ENCODE measurements around the gene RAB1A.
A peak's percentile ranks its signal among the peaks of the same experiment; 100 is the strongest.
"Not testable (repeated sequence)": the region's sequence is repeated elsewhere in the genome, so short reads cannot be mapped to it uniquely, and the experiment has no call there.

RAB1A gene

DNA sequence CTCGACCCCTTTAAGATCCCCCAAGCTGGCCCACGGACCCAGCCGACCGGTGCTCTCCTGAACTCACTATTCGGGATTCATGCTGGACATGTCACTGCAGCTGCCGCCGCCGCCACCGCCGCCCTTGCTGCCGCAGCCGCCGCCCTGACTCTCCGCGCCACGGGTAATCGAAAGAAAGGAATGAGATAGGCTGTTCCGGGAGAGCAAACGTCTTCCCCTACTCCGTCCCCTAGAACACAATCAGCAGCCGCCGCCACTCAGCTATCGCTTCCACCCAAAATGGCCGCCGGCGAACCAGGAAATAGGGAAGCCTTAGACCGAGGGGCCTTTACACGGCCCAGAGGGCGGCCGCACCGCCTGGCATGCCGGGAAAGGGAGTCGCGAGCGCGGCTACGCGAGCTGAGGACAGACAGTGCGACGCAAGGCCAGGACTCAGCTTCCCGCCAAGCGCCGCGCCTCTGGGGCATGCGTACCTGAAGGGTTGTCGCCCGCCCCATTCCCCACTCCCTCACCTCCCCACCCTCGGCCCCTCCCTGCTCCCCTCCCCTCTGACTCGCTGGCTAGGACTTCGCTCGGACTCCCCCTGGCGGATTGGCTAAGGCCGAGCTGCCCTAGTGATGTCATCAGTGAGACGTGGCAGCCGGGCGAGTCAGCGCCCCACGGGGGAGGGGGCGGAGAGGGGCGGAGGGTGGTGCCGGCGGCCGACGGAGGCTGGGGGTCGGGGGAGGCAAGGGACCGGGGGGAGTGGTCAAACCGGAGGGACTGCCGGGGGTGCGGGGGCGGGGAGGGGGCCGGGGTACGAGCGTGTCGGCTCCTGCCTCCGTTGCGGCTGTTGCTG is at the start of gene RAB1A:
Gene RAB1A (minus strand): TSS at position 281 of the 838 bp plus-strand sequence. CDS start 191 bp downstream, at position 90.
- DNase-seq (ENCODE audit: low read depth) = peak; percentile 99

DNA sequence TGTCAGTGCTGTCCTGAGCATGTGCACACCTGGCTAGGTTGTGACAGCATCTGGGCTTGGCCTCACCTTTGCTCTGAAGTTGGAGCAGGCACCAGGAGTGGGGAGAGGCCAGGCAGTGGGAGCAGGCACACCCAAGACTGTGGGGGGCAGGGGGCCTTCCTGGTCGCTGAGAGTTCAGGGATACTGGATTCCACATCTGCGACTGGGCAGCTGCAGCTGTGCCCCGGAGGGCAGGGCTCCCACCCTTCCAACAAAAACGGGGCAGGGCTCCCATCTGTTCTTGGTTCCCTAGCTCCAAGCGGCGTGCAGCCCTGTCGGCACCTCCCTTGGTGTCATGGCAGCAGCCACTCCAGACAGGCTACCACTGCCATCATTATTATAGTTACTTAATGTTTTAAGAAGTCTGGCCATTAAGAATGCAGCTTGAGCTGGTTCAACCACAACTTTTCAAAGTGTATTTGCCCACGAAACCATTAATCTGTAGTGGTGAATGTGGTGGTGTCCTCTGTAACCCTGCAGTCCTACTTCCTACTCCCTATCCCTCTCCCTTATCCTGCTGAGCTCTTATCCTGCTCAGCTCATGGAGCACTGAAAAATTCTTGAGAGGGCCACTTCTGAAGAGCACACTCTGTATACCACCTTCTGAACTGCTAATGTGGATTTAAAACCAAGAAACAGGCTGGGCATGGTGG is 48.0 kb upstream of the RAB1A start:
- DNase-seq (ENCODE audit: low read depth) = no peak

DNA sequence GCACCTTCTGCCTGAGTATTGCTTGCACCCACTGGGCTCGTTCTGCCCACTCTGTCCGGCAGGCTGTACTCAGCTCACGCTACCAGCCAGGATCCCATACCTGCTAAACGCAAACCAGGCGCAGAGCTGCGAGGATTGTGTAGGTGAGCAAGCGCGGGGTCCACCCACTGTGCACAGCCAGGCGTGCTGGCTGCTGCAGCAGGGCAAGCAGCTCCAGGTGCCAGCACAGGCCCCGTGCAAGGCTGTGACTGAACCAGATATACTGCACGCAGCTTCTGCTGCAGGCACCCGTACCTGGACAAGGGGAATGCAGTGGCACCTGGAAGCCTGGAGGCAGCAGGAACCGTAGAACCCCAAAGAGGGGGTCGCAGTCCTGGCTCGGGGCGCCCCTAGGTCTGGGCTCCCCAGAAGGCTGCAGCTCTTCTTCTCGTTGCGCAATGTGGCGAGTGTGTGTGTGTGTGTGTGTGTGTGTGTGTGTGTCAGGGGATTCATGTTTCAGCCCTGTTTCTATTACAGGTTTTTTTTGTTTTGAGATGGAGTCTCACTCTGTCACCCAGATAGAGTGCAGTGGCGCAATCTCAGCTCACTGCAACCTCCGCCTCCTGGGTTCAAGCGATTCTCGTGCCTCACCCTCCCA is 46.1 kb upstream of the RAB1A start:
- DNase-seq (ENCODE audit: low read depth) = no peak

DNA sequence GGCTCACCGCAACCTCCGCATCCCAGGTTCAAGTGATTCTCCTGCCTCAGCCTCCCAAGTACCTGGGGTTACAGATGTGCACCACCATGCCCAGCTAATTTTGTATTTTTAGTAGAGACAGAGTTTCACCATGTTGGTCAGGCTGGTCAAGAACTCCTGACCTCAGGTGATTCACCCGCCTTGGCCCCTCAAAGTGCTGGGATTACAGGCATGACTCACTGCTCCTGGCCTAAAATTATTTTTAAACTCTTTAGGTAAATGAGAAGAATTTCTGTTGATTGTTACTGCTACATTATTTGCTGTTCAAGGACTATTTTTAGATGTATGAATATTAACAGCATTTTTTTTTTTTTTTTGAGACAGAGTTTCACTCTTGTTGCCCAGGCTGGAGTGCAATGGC is 44.1 kb upstream of the RAB1A start:
- DNase-seq (ENCODE audit: low read depth) = not testable (repeated sequence)

DNA sequence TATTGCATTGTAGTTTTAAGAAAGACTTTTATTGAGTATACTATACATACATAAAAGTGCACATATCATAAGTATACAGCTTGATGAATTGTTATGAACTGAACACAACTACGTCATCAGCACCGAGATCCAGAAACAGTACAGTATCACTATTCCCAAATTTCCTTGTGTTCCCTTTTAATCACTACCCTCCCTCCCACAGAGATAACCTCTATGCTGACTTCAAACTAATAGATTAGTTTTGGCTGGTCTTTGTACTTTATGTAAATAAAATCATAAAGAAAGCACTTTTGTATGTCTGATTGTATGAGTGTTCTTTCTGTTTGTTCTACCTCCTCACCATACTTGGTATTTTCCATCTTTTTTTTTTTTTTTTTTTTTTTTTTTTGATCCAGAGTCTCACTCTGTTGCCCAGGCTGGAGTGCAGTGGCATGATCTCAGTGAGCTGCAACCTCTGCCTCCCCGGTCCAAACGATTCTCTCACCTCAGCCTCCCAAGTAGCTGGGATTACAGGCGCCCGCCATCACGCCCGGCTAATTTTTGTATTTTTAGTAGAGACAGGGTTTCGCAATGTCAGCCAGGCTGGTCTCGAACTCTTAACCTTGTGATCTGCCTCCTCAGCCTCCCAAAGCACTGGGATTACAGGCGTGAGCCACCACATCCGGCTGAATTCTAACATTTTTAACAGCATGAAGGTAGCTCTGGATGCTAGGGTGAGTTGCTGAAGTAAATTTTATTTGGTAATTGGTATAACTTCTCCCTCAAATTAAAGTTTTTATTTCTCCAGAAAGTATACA is 43.3 kb upstream of the RAB1A start:
- no peak for DNase-seq (ENCODE audit: low read depth)

DNA sequence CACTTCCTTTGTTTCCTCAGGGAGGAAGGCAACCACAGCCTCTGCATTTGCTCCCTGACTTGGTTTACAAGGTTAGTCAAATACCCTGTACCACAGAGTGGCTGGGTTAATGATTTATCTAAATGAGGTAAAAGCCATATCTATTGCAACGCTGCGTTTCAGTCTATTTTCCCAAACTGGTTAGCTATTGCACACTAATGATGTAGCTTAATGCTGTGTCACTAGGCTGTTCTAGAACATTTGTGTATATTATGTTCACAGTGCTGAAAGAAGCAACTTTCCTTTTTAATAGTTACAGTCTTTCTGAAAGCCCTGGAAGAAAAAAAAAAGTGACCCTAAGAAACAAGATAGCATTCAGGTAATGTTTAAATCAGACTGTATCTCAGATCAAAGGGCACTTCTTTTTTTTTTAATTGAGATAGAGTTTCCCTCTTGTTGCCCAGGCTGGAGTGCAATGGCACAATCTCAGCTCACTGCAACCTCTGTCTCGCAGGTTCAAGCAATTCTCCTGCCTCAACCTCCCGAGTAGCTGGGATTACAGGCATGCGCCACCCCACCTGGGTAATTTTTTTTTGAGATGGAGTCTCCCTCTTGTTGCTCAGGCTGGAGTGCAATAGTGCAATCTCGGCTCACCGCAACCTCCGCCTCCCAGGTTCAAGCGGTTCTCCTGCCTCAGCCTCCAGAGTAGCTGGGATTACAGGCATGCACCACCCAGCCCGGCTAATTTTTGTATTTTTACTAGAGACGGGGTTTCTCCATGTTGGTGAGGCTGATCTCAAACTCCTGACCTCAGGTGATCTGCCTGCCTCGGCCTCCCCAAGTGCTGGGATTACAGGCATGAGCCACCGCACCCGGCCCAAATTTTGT is 40.9 kb upstream of the RAB1A start:
- DNase-seq (ENCODE audit: low read depth) = not testable (repeated sequence)

DNA sequence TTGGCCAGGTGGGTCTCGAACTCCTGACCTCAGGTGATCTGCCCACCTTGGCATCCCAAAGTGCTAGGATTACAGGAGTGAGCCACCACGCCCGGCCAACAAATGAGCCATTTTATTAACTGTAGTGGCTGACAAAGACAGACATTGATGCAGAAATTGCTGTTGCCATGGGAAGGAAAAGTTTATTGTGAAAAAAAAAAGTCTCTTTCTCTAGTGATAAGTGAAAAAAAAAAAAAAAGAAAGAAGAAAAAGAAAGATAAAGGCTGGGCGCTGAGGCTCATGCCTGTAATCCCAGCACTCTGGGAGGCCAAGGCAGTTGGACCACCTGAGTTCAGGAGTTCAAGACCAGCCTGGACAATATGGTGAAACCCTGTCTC is 39.8 kb upstream of the RAB1A start:
- no peak for DNase-seq (ENCODE audit: low read depth)

DNA sequence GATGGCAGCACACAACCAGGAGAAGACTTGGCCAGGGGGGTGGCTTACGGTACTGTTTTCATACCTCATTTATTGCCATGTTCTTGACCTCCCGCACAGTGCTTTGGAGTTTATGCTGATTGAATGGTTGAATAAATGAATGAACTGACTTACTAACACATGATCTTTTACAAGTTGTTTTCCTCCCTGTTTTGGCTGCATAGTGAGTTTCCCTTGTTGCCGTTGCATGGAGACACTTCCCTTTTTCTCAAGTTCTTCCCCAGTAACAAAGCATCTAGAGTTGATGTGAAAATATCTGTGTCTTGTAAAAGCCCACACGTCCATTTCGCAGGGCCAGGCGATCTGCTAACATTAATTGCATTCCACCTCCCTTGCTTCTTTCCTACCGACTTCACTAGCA is 35.7 kb upstream of the RAB1A start:
- DNase-seq (ENCODE audit: low read depth) = no peak

DNA sequence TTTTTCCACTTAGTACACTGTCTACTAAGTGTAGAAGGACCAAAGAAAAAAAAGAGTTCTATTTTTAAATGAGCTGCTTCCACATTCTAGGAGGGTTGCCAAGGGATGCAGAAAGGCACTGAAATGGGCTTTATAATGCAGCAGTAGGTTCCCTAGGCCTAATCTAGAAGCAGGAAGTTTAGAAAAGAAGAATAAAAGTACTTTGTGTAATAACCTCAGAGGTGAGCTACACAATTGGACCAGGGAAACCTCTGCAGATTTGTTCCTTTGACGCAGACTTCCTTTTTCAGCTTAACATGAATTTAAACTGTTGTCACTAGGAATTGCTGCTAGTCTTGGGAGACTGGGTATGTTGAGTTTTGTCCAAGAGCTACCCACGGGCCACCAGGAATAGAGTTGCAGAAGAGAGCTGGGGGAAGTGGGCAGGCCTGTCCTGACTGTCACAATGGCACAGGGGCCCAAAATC is 34.6 kb upstream of the RAB1A start:
- DNase-seq (ENCODE audit: low read depth) = no peak

DNA sequence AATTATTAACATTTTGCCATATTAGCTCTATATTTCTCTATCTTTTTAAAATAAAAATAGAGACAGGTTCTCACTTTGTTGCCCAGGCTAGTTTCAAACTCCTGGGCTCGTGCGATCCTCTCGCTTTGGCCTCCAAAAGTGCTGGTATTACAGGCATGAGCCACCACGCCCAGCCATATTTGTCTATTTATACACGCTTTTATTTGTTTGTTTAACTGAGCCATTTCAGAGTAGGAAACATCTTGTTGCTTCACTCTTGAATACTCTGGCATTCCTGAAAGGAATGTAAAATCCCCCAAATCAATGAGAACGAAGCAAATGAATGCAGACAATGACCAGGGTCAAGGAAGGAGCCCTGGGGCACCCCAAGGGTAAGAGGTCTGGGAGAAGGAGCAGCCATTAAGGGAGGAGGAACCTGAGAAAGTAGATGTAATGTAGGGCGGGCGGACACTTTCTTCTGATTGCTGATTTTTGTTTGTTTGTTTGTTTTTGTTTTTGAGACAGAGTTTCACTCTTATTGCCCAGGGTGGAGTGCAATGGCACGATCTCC is 31.7 kb upstream of the RAB1A start:
- no peak for DNase-seq (ENCODE audit: low read depth)

DNA sequence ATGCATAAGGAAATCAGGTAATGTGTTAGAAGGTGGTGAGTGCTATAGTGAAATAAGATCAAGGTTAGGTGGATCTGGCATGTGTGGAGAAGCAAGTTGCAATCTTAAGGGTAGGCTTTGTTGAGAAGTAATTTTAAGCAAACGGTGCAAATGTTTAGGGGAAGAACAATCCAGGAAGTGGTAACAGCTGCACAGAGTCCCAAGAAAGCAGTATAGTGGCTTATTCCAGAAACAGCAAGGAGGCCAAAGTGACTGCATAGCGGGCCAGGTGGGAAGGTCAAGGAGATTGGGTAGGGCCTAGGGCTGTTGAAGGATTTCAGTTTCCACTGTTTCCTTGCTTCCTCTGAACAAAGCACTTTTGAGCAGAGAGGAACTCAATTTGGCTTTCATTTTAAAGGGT is 30.0 kb upstream of the RAB1A start:
- no peak for DNase-seq (ENCODE audit: low read depth)

DNA sequence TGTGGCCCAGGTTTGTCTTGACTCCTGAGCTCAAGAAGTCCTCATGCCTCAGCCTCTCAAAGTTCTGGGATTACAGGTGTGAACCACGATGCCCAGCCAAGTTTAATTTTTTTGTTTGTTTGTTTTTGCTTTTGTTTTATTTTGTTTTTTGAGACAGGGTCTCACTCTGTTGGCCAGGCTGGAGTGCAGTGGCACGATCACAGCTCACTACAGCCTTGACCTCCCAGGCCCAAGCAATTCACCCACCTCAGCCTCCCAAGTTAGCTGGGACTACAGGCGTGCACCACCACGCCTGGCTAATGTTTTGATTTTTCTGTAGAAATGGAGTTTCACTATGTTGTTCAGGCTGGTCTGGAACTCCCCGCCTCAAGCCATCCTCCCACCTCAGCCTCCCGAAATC is 29.4 kb upstream of the RAB1A start:
- DNase-seq (ENCODE audit: low read depth) = no peak

DNA sequence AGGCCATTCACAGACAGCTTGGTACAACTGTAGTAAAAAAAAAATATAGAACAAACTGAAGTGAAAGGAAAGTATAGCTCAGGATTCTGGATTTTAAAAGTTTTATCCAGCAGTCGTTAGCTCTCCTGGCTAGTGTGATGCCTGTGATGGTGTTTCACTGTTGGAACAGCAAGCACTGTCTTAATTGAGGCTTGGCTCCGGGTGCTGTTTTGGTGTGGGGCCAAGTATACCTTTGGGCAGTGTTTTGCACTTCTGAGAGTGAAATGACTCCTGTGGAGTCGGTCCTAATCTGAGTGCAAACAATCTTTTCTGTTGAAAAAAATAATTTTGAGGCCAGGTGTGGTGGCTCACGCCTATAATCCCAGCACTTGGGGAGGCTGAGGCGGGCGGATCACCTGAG is 28.7 kb upstream of the RAB1A start:
- no peak for DNase-seq (ENCODE audit: low read depth)

DNA sequence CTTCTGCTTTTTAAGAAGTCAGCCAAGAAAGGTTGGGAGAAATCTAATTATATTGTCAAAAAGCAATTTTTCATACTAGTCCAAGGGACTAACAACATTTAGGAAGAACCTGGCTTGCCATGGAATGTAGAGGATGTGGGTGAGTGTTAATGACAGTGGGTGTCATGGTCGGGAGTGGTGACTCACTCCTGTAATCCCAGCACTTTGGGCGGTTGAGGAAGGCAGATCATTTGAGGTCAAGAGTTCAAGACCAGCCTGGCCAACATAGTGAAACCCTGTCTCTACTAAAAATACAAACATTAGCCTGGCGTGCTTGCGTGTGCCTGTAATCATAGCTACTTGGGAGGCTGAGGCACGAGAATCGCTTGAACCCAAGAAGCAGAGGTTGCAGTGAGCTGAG is 27.9 kb upstream of the RAB1A start:
- not testable (repeated sequence) for DNase-seq (ENCODE audit: low read depth)

DNA sequence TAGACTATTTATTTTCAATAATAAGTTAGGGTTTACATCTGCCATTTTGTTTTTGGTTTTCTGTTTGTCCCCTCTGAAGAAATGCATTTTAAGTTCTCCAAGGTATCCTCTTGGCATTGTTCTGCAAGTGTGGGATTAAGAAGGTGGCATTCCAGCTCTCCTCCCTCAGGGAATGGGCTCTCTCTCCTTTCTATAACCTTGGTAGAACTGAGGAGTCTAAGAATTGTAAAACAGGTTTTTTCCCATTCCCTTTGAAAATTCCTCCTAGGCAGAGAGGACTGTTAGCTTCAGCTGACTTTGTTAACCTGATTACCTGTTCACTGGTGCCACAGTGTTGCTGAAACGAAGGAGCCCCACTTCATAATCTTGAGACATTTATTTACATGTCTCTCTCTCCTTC is 26.1 kb upstream of the RAB1A start:
- DNase-seq (ENCODE audit: low read depth) = no peak

DNA sequence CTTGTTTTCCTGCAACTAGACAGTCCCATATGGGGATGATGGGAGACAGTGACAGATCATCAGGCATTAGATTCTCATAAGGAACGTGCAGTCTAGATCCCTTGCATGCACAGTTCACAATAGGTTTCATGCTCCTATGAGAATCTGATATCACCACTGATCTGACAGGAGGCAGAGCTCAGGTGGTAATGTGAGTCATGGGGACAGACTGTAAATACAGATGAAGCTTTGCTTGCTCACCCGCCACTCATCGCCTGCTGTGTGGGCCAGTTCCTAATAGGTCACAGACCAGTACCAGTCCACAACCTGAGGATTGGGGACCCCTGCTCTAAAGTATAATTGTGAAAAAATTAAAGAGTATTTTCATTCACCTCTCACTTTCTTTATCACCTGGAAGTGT is 23.6 kb upstream of the RAB1A start:
- DNase-seq (ENCODE audit: low read depth) = no peak

DNA sequence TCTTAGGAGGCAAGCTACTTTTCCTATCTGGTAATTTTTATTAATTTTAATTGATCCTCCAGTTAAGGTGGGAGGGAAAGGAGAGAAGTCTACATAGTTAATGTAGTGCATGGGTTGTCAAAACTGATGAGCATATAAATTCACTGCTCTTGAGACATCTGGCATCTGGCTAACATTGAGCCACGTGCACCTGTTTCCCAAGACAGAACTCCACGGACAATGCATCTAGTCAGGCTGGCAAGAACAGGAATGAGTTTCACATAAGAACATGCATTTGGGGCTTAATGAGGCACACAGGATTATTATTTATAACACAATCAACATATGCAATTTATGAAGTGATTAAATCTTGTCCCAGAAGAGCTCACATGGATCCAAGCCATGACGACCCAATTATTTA is 16.2 kb upstream of the RAB1A start:
- DNase-seq (ENCODE audit: low read depth) = no peak

DNA sequence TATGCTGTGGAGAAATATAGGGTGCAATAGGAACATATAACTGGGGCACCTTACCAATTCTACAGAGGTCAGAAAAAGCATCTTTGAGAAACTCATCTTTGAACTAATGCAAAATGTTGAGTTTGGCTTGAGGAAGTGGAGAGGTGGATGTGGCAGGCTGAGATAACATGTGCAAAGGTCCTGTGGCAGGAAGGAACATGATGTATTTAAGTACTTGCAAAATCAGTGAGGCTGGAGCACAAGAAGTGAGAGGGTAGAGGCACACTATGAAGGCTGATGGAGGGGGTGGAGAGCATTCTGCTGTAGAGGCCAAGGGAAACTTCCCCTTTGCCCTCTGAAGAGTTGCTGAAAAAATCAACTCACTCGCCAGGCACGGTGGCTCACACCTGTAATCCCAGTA is 14.7 kb upstream of the RAB1A start:
- DNase-seq (ENCODE audit: low read depth) = no peak

DNA sequence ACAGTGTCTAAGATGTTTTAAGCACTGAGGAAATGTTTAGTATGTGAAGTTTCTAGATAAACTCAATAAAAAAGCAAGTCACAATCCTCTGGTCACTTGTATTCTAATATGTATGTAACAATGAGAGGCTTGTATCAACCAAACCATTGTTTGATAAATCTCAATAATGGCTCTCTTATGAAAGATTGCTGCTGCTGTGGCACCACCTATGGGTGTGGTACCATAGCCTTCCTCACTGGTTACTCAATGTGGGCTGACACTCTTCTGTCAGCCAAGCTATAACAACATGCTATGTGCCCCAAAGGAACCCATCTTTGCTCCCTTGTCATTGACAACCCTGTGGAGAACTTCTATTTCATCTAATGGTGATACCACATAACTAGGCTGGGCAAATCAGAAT is 12.6 kb upstream of the RAB1A start:
- DNase-seq (ENCODE audit: low read depth) = no peak

DNA sequence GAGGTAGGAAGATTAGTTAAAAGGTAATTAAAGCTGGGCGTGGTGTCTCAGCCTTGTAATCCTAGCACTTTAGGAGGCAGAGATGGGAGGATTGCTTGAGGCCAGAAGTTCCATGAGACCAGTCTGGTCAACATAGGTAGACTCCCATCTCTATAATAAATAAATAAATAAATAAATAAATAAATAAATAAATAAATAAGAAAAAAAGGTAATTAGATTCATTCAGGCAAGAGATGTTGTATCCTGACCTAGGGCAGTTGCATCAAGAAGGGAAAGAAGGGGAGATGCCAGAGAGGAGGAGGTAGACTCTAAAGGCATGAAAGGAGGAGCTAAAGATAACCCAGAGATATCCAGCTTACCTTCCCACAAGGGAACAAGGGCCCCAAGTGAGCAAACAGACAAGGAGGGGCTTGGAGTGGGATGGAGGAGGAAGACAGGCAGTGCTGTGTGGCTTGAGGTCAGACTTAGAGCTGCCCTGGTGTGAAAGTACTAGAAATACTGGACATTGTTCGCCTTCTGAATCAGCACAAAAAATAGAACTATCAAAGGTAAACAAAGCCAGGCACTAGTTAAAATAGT is 7.4 kb upstream of the RAB1A start:
- DNase-seq (ENCODE audit: low read depth) = no peak

DNA sequence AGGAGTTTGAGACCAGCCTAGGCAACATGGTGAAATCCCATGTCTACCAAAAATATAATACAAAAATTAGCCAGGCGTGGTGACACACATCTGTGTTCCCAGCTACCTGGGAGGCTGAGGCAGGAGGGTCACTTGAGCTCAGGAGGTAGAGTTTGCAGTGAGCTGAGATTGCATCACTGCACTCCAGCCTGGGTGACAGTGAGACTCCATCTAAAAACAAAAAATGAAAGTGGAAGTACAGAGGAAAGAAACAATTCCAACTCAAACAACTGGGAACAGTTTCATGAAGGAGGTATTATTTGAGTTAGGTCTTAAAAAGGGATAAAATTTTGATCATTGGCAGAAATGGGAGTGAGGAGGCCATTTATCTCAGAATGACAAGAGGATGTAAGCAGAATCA is 6.3 kb upstream of the RAB1A start:
- DNase-seq (ENCODE audit: low read depth) = no peak

All from stimulated activated CD8-positive, alpha-beta memory T cell treated with anti-CD3 and anti-CD28 coated beads, Interleukin-12 subunit alpha, Interleukin-12 subunit beta, amount 100 ng/mL, for 1 hour (primary cell).